PC-3 (cell line): ENCODE data around the gene SERPINA4. TPM values are rescaled to one million over a fixed set of nuclear protein-coding genes. Genes with fewer than 3 reads are reported as not detected.
"Not testable (repeated sequence)": the region's sequence is repeated elsewhere in the genome, so short reads cannot be mapped to it uniquely, and the experiment has no call there.

Experiments
- ATAC-seq: fragments of 200-7000 bp; cut with Tn5 transposase; 2 replicates; pipeline ENCODE4 v1.9.1; 2020; ENCODE audit warnings: mild to moderate bottlenecking, moderate library complexity
- BruUV-seq: library from RNA; stranded (reverse); fragments of 400-500 nt; replicated peaks from 2 replicates; lab custom pipeline; 2021; lab: Mats Ljungman, UMichigan
- CTCF ChIA-PET: fragments of 300-600 bp; sonication (Branson Sonifier 250); formaldehyde crosslinking; loops from one replicate; lab custom pipeline; 2022; ENCODE audit warnings: antibody characterized with exemption; lab: Charles Lee
- POLR2A ChIA-PET: fragments of 300-600 bp; sonication (Branson Sonifier 250); formaldehyde crosslinking; loops from one replicate; lab custom pipeline; 2022; ENCODE audit warnings: antibody characterized with exemption; ENCODE audit not compliant: unreplicated experiment; lab: Charles Lee
- DNase-seq: peaks from one replicate; pipeline ENCODE4 v3.0.0-alpha.2; 2015
- H2AFZ ChIP-seq: fragments of 300-600 bp; sonication (generic); 2 replicates; pipeline ENCODE4 v1.6.0; 2016; ENCODE audit warnings: antibody characterized with exemption, low read length
- H3F3A ChIP-seq: fragments of 300-600 bp; sonication (generic); one replicate; pipeline ENCODE4 v1.6.0; 2017; ENCODE audit warnings: antibody characterized with exemption, low read length, control low read depth, mild to moderate bottlenecking; ENCODE audit not compliant: unreplicated experiment
- H3K27ac ChIP-seq: fragments of 300-600 bp; sonication (generic); 2 replicates; pipeline ENCODE4 v1.5.1; 2016; ENCODE audit warnings: mild to moderate bottlenecking, low read length
- H3K27me3 ChIP-seq: fragments of 300-600 bp; sonication (generic); 2 replicates; pipeline ENCODE4 v1.6.1; 2016; ENCODE audit warnings: low read length, mixed read lengths
- H3K36me3 ChIP-seq: fragments of 300-600 bp; sonication (generic); 2 replicates; pipeline ENCODE4 v1.6.1; 2016; ENCODE audit warnings: low read depth, mixed run types, low read length, mixed read lengths
- H3K4me1 ChIP-seq: fragments of 300-600 bp; sonication (generic); 2 replicates; pipeline ENCODE4 v1.5.1; 2016; ENCODE audit warnings: low read length; ENCODE audit not compliant: insufficient read depth
- H3K4me2 ChIP-seq: fragments of 300-600 bp; sonication (generic); 2 replicates; pipeline ENCODE4 v1.6.0; 2016; ENCODE audit warnings: low read length
- H3K4me3 ChIP-seq: fragments of 300-600 bp; sonication (generic); 2 replicates; pipeline ENCODE4 v1.5.1; 2016; ENCODE audit warnings: mild to moderate bottlenecking, low read length, mixed read lengths
- H3K79me2 ChIP-seq: fragments of 300-600 bp; sonication (generic); 2 replicates; pipeline ENCODE4 v1.6.1; 2017; ENCODE audit warnings: low read length, mixed read lengths
- H3K9ac ChIP-seq: fragments of 300-600 bp; sonication (generic); 2 replicates; pipeline ENCODE4 v1.6.0; 2016; ENCODE audit warnings: mild to moderate bottlenecking, low read length
- H3K9me2 ChIP-seq: fragments of 300-600 bp; sonication (generic); replicated peaks from 2 replicates; pipeline ENCODE4 v1.6.1; 2016; ENCODE audit warnings: mixed run types, low read length, mixed read lengths
- H3K9me3 ChIP-seq: fragments of 300-600 bp; sonication (generic); 2 replicates; pipeline ENCODE4 v1.6.1; 2016; ENCODE audit warnings: low read length, mixed read lengths
- H4K20me1 ChIP-seq: fragments of 300-600 bp; sonication (generic); 2 replicates; pipeline ENCODE4 v1.6.1; 2016; ENCODE audit warnings: low read length, mixed read lengths
- EZH2 ChIP-seq: fragments of 300-600 bp; sonication (generic); IDR thresholded peaks from one replicate; pipeline ENCODE4 v1.6.1; 2017; ENCODE audit warnings: antibody characterized with exemption, mild to moderate bottlenecking, low read length; ENCODE audit not compliant: unreplicated experiment
- EZH2phosphoT487 ChIP-seq: fragments of 300-600 bp; sonication (generic); IDR thresholded peaks from 2 replicates; pipeline ENCODE4 v1.6.1; 2018; ENCODE audit warnings: mild to moderate bottlenecking, antibody characterized with exemption, low read length, borderline replicate concordance
- intact Hi-C: fragments of 100-400 bp; cut with micrococcal nuclease; formaldehyde crosslinking; loops from 2 replicates; pipeline ENCODE4 v1.9.0; 2023
- total RNA-seq: library from RNA; depleted of rRNA; stranded (reverse); fragments of >200 nt; gene quantifications from 2 replicates; pipeline ENCODE4 v1.2.3, GENCODE V29; 2014
- TF ChIP-seq, protein P1 (sequence below): fragments of 300-600 bp; sonication (generic); conservative IDR thresholded peaks from 2 replicates; pipeline ENCODE4 v1.5.1; 2017; ENCODE audit warnings: antibody characterized with exemption, low read depth, mild to moderate bottlenecking, low read length

The SERPINA4 gene
- total RNA-seq, 1 experiment from 2014 or later: not detected

DNA sequence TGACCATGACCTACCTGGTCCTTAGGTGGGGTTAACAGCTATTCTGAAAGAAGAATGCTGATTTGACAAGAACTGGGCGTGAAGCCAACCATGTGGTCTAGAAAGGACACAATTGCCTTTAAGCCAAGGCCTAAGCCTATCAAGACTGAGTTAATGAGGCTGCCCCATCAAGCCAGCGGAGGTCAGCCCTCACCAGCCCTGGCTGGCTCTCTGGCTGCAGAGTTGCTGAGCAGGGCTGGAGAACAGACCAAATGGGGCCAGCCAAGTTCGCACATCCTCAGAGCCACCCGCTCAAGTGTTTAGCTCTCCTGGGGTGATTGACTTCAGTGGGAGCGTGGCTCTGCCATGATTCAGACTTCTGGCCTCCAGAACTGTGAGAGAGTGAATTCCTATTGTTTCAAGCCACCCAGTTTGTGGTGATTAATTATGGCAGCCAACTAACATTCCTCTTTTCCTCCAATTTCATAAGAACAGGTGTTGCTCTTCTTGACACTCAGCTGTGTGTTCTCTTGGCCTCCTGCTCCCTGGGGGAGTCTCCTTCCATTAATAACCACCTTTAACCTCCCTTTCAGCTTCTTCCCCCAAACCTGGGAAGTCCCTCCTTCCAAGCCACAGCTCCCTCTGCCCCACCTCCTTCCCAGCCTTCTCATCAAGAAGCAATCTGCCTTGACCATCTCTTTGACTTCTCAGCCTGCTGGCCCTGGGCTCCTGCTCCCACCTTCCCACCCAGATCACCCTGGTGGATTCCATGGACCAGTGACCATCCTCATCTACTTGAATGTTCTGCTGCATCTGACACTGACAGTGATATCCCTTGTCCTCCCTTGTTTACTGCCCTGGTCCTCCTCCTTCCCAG lies 14.7 kb downstream of the SERPINA4 start:
- H3K79me2 ChIP-seq: no peaks in the 10 kb centered on the region
- H3K9ac ChIP-seq: no peak overlapping the region
- no peak overlapping the region for H3K4me2 ChIP-seq
- intact Hi-C loops: no loop called here
- no peak for ATAC-seq
- H4K20me1 ChIP-seq: no peaks in the 10 kb centered on the region
- H2AFZ ChIP-seq: no peak overlapping the region
- H3K4me1 ChIP-seq: no peaks in the 10 kb centered on the region
- no peaks in the 10 kb centered on the region for H3K27me3 ChIP-seq
- H3F3A ChIP-seq: no peaks in the 10 kb centered on the region
- BruUV-seq: no TSS peak
- TF ChIP-seq EZH2: no peak
- TF ChIP-seq, protein P1, sequence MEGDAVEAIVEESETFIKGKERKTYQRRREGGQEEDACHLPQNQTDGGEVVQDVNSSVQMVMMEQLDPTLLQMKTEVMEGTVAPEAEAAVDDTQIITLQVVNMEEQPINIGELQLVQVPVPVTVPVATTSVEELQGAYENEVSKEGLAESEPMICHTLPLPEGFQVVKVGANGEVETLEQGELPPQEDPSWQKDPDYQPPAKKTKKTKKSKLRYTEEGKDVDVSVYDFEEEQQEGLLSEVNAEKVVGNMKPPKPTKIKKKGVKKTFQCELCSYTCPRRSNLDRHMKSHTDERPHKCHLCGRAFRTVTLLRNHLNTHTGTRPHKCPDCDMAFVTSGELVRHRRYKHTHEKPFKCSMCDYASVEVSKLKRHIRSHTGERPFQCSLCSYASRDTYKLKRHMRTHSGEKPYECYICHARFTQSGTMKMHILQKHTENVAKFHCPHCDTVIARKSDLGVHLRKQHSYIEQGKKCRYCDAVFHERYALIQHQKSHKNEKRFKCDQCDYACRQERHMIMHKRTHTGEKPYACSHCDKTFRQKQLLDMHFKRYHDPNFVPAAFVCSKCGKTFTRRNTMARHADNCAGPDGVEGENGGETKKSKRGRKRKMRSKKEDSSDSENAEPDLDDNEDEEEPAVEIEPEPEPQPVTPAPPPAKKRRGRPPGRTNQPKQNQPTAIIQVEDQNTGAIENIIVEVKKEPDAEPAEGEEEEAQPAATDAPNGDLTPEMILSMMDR: no peak
- no peak for TF ChIP-seq EZH2phosphoT487
- H3K36me3 ChIP-seq: no peaks in the 10 kb centered on the region
- POLR2A ChIA-PET: no interaction called here
- CTCF ChIA-PET: no interaction called here
- no peak overlapping the region for H3K4me3 ChIP-seq
- DNase-seq: no peak
- no peaks in the 10 kb centered on the region for H3K9me3 ChIP-seq
- no peaks in the 10 kb centered on the region for H3K9me2 ChIP-seq
- H3K27ac ChIP-seq: no peak overlapping the region

DNA sequence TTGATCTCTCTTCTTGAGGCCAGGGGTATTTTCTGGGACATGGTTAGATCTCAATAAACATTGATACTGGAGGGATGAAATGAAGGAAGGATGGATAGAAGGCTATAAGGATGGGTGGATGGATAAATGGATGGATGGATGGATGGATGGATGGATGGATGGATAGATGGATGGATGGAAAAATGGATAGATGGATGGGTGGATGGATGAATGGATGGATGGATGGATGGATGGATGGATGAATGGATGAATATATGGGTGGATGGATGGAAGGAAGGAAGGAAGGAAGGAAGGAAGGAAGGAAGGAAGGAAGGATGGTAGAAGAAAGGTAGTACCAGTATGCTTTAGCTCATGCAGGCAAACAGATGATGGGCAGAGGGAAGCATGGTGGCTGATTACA lies 16.2 kb downstream of the SERPINA4 start:
- H4K20me1 ChIP-seq, ATAC-seq, H3K4me3 ChIP-seq, H3F3A ChIP-seq, H2AFZ ChIP-seq, H3K9me2 ChIP-seq, DNase-seq, H3K9me3 ChIP-seq, H3K4me2 ChIP-seq, POLR2A ChIA-PET, H3K27ac ChIP-seq, H3K79me2 ChIP-seq, H3K27me3 ChIP-seq, BruUV-seq, H3K9ac ChIP-seq, H3K36me3 ChIP-seq, CTCF ChIA-PET, H3K4me1 ChIP-seq, intact Hi-C loops: not testable (repeated sequence)

DNA sequence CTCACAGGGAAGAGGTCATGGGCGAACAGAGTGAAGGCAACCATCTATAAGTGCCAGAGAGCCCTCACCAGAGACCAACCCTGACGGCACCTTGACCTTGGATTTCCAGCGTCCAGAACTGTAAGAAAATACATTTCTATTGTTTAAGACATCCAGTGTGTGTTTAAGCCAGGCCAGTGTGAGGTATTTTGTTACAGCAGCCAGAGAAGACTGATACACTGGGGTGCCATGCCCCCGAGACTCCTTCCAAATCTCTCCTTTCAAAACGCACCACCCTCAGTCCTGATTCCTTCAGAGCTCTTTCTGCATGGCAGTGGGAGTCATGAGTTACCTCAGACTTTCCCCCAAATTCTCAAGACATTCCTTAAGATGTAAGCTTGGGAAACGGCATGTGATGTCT lies 17.5 kb downstream of the SERPINA4 start:
- Histone ChIP-seq H3K79me2 (no peaks in the 10 kb centered on the region), H3K9me3 (no peaks in the 10 kb centered on the region), H2AFZ (no peak overlapping the region), H3K4me1 (no peaks in the 10 kb centered on the region), H3K27ac (no peak overlapping the region), H3K4me2 (no peak overlapping the region), H3K36me3 (no peaks in the 10 kb centered on the region), H3K9ac (no peak overlapping the region), H3K27me3 (no peaks in the 10 kb centered on the region), H3K9me2 (no peaks in the 10 kb centered on the region), H3F3A (no peaks in the 10 kb centered on the region), H4K20me1 (no peaks in the 10 kb centered on the region), H3K4me3 (no peak overlapping the region)
- ChIA-PET CTCF (no interaction called here), POLR2A (no interaction called here)
- TF ChIP-seq EZH2phosphoT487: no peak
- no peak for DNase-seq
- intact Hi-C loops: no loop called here
- ATAC-seq: no peak
- no TSS peak for BruUV-seq
